ENCODE results near the gene BMP7.

Gene BMP7

DNA sequence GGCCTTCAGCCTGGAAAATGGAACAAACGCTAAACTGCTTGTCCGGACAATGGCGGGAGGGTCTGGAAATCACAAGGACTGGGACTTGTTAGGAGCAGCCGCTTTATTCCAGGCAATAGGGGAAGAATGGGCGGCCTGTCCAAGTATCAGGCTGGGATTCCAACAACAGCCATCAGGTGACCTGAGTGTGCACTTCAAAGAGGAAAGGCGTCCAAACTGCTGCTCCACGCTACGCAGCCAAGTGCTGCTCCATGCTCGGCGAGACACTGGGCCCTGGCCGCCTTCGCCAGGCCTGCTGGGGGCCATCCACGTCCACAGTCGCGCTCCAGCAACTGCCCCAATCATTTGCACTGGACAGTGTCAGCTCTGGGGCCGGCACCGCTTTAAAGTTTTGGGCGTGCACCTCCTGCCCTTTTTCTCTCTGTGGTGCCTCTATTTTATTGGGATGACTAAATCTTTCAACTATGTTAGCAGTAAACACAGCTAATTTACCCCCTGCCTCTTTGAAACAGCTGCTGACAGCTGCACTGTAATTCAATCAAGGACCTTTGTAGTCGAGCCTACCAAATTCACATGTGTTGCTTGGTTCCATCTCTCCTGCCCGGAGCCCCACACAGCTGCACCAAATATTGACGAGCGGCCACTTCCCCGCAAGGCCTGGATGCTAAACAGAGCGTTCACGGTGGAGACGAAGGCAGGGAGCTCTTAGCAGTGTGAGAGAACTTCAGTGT is 98.3 kb downstream of the BMP7 start (continued):
- TF ChIP-seq, protein P1, sequence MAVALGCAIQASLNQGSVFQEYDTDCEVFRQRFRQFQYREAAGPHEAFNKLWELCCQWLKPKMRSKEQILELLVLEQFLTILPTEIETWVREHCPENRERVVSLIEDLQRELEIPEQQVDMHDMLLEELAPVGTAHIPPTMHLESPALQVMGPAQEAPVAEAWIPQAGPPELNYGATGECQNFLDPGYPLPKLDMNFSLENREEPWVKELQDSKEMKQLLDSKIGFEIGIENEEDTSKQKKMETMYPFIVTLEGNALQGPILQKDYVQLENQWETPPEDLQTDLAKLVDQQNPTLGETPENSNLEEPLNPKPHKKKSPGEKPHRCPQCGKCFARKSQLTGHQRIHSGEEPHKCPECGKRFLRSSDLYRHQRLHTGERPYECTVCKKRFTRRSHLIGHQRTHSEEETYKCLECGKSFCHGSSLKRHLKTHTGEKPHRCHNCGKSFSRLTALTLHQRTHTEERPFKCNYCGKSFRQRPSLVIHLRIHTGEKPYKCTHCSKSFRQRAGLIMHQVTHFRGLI (tag by site-specific recombination; IDR thresholded peaks at IDR 0.05): no peak
- TF ChIP-seq ZEB2 (tag by site-specific recombination; IDR thresholded peaks at IDR 0.05) (peak; percentile 70; the same call in 1 of the 2 replicates), ZNF311 (tag by site-specific recombination; IDR thresholded peaks at IDR 0.05; ENCODE audit: borderline replicate concordance) (no peak), ZNF621 (tag by site-specific recombination; IDR thresholded peaks at IDR 0.05) (no peak), KLF7 (tag by site-specific recombination; IDR thresholded peaks at IDR 0.05; ENCODE audit: borderline replicate concordance) (peak; percentile 45; the same call in 1 of the 2 replicates), ZNF48 (tag by site-specific recombination; IDR thresholded peaks at IDR 0.05) (no peak), GFI1B (tag by site-specific recombination; IDR thresholded peaks at IDR 0.05) (no peak), PRDM1 (tag by site-specific recombination; IDR thresholded peaks at IDR 0.05) (no peak), ZNF626 (tag by site-specific recombination; IDR thresholded peaks at IDR 0.05) (no peak), ZSCAN23 (tag by site-specific recombination; IDR thresholded peaks at IDR 0.05) (0 out of 2 replicates have a peak, but pooled peaks have one; percentile 56), ZNF202 (tag by site-specific recombination; IDR thresholded peaks at IDR 0.05; ENCODE audit: borderline replicate concordance) (no peak), ZNF768 (tag by site-specific recombination; IDR thresholded peaks at IDR 0.05) (no peak), ZNF521 (tag by site-specific recombination; IDR thresholded peaks at IDR 0.05) (no peak), ZNF366 (tag by site-specific recombination; conservative IDR thresholded peaks at IDR 0.05) (peak; percentile 62), OVOL3 (tag by site-specific recombination; IDR thresholded peaks at IDR 0.05) (no peak), ZBTB17 (tag by site-specific recombination; IDR thresholded peaks at IDR 0.05) (0 out of 2 replicates have a peak, but pooled peaks have one; percentile 16), KLF9 (tag by site-specific recombination; IDR thresholded peaks at IDR 0.05; ENCODE audit: low read depth) (peak; percentile 55)
- TF ChIP-seq, protein P2, sequence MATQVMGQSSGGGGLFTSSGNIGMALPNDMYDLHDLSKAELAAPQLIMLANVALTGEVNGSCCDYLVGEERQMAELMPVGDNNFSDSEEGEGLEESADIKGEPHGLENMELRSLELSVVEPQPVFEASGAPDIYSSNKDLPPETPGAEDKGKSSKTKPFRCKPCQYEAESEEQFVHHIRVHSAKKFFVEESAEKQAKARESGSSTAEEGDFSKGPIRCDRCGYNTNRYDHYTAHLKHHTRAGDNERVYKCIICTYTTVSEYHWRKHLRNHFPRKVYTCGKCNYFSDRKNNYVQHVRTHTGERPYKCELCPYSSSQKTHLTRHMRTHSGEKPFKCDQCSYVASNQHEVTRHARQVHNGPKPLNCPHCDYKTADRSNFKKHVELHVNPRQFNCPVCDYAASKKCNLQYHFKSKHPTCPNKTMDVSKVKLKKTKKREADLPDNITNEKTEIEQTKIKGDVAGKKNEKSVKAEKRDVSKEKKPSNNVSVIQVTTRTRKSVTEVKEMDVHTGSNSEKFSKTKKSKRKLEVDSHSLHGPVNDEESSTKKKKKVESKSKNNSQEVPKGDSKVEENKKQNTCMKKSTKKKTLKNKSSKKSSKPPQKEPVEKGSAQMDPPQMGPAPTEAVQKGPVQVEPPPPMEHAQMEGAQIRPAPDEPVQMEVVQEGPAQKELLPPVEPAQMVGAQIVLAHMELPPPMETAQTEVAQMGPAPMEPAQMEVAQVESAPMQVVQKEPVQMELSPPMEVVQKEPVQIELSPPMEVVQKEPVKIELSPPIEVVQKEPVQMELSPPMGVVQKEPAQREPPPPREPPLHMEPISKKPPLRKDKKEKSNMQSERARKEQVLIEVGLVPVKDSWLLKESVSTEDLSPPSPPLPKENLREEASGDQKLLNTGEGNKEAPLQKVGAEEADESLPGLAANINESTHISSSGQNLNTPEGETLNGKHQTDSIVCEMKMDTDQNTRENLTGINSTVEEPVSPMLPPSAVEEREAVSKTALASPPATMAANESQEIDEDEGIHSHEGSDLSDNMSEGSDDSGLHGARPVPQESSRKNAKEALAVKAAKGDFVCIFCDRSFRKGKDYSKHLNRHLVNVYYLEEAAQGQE (tag by site-specific recombination; IDR thresholded peaks at IDR 0.05): no peak
- TF ChIP-seq, protein P3, sequence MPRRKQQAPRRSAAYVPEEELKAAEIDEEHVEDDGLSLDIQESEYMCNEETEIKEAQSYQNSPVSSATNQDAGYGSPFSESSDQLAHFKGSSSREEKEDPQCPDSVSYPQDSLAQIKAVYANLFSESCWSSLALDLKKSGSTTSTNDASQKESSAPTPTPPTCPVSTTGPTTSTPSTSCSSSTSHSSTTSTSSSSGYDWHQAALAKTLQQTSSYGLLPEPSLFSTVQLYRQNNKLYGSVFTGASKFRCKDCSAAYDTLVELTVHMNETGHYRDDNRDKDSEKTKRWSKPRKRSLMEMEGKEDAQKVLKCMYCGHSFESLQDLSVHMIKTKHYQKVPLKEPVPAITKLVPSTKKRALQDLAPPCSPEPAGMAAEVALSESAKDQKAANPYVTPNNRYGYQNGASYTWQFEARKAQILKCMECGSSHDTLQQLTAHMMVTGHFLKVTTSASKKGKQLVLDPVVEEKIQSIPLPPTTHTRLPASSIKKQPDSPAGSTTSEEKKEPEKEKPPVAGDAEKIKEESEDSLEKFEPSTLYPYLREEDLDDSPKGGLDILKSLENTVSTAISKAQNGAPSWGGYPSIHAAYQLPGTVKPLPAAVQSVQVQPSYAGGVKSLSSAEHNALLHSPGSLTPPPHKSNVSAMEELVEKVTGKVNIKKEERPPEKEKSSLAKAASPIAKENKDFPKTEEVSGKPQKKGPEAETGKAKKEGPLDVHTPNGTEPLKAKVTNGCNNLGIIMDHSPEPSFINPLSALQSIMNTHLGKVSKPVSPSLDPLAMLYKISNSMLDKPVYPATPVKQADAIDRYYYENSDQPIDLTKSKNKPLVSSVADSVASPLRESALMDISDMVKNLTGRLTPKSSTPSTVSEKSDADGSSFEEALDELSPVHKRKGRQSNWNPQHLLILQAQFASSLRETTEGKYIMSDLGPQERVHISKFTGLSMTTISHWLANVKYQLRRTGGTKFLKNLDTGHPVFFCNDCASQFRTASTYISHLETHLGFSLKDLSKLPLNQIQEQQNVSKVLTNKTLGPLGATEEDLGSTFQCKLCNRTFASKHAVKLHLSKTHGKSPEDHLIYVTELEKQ (tag by site-specific recombination; IDR thresholded peaks at IDR 0.05; ENCODE audit: borderline replicate concordance): peak; percentile 85
- TF ChIP-seq, protein P4, sequence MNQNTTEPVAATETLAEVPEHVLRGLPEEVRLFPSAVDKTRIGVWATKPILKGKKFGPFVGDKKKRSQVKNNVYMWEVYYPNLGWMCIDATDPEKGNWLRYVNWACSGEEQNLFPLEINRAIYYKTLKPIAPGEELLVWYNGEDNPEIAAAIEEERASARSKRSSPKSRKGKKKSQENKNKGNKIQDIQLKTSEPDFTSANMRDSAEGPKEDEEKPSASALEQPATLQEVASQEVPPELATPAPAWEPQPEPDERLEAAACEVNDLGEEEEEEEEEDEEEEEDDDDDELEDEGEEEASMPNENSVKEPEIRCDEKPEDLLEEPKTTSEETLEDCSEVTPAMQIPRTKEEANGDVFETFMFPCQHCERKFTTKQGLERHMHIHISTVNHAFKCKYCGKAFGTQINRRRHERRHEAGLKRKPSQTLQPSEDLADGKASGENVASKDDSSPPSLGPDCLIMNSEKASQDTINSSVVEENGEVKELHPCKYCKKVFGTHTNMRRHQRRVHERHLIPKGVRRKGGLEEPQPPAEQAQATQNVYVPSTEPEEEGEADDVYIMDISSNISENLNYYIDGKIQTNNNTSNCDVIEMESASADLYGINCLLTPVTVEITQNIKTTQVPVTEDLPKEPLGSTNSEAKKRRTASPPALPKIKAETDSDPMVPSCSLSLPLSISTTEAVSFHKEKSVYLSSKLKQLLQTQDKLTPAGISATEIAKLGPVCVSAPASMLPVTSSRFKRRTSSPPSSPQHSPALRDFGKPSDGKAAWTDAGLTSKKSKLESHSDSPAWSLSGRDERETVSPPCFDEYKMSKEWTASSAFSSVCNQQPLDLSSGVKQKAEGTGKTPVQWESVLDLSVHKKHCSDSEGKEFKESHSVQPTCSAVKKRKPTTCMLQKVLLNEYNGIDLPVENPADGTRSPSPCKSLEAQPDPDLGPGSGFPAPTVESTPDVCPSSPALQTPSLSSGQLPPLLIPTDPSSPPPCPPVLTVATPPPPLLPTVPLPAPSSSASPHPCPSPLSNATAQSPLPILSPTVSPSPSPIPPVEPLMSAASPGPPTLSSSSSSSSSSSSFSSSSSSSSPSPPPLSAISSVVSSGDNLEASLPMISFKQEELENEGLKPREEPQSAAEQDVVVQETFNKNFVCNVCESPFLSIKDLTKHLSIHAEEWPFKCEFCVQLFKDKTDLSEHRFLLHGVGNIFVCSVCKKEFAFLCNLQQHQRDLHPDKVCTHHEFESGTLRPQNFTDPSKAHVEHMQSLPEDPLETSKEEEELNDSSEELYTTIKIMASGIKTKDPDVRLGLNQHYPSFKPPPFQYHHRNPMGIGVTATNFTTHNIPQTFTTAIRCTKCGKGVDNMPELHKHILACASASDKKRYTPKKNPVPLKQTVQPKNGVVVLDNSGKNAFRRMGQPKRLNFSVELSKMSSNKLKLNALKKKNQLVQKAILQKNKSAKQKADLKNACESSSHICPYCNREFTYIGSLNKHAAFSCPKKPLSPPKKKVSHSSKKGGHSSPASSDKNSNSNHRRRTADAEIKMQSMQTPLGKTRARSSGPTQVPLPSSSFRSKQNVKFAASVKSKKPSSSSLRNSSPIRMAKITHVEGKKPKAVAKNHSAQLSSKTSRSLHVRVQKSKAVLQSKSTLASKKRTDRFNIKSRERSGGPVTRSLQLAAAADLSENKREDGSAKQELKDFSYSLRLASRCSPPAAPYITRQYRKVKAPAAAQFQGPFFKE (tag by site-specific recombination; IDR thresholded peaks at IDR 0.05; ENCODE audit: borderline replicate concordance): no peak
- TF ChIP-seq, protein P5, sequence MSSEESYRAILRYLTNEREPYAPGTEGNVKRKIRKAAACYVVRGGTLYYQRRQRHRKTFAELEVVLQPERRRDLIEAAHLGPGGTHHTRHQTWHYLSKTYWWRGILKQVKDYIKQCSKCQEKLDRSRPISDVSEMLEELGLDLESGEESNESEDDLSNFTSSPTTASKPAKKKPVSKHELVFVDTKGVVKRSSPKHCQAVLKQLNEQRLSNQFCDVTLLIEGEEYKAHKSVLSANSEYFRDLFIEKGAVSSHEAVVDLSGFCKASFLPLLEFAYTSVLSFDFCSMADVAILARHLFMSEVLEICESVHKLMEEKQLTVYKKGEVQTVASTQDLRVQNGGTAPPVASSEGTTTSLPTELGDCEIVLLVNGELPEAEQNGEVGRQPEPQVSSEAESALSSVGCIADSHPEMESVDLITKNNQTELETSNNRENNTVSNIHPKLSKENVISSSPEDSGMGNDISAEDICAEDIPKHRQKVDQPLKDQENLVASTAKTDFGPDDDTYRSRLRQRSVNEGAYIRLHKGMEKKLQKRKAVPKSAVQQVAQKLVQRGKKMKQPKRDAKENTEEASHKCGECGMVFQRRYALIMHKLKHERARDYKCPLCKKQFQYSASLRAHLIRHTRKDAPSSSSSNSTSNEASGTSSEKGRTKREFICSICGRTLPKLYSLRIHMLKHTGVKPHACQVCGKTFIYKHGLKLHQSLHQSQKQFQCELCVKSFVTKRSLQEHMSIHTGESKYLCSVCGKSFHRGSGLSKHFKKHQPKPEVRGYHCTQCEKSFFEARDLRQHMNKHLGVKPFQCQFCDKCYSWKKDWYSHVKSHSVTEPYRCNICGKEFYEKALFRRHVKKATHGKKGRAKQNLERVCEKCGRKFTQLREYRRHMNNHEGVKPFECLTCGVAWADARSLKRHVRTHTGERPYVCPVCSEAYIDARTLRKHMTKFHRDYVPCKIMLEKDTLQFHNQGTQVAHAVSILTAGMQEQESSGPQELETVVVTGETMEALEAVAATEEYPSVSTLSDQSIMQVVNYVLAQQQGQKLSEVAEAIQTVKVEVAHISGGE (tag by site-specific recombination; conservative IDR thresholded peaks at IDR 0.05; ENCODE audit: low read depth): no peak
